Transverse colon (tissue), 4 donors: ENCODE measurements around the gene CADPS. TPM values are rescaled to one million over a fixed set of nuclear protein-coding genes. Genes with fewer than 3 reads are reported as not detected.

Source experiments
- DNase-seq: peaks from one replicate; pipeline ENCODE4 v3.0.0-alpha.2; 2019
- H3K27ac ChIP-seq, 4 donors: fragments of 200-600 bp; sonication (generic); 2 replicates each; pipeline ENCODE4 v1.5.1; 2016 to 2018; ENCODE audit warnings: inconsistent platforms in 4 of 4
- H3K27me3 ChIP-seq: fragments of 200-600 bp; sonication (generic); 2 replicates; pipeline ENCODE4 v1.5.1; 2017; ENCODE audit warnings: inconsistent platforms
- H3K36me3 ChIP-seq, 4 donors: fragments of 200-600 bp; sonication (generic); 2 replicates each; pipeline ENCODE4 v1.5.1; 2017 to 2019; ENCODE audit warnings: inconsistent platforms in 4 of 4
- H3K4me1 ChIP-seq, 4 donors: fragments of 200-600 bp; sonication (generic); 2 replicates each; pipeline ENCODE4 v1.5.1; 2017 to 2020; ENCODE audit warnings: inconsistent platforms in 4 of 4
- H3K4me3 ChIP-seq, 4 donors: fragments of 200-600 bp; sonication (generic); 1 replicate in 1 of 4; 2 replicates in 3 of 4; pipeline versions ENCODE4 v1.5.1 to v1.6.1; 2017 to 2019; ENCODE audit warnings: inconsistent platforms in 4 of 4
- H3K9me3 ChIP-seq, 2 donors: fragments of 200-600 bp; sonication (generic); 2 replicates each; pipeline ENCODE4 v1.5.1; 2017 to 2019; ENCODE audit warnings: inconsistent platforms in 2 of 2
- CTCF ChIP-seq, 5 experiments: fragments of 200-600 bp in 3 of 5; fragments of 450-650 bp in 2 of 5; sonication (generic) in 3 of 5; IDR thresholded peaks; 1 replicate in 2 of 5; 2 replicates in 3 of 5; pipeline ENCODE4 v1.5.1; 2016 to 2017; ENCODE audit warnings: antibody characterized with exemption in 5 of 5, inconsistent platforms in 3 of 5, mild to moderate bottlenecking in 2 of 5, moderate library complexity in 1 of 5
- EP300 ChIP-seq: sonication (generic); formaldehyde crosslinking; IDR thresholded peaks from one replicate; pipeline ENCODE4 v1.6.1; 2017; ENCODE audit warnings: antibody characterized with exemption, low read depth
- POLR2A ChIP-seq: fragments of 450-650 bp; IDR thresholded peaks from one replicate; pipeline ENCODE4 v1.6.1; 2016; ENCODE audit warnings: antibody characterized with exemption, mild to moderate bottlenecking, moderate library complexity
- POLR2AphosphoS5 ChIP-seq, 3 donors: sonication (generic); formaldehyde crosslinking; IDR thresholded peaks; one replicate each; pipeline ENCODE4 v1.6.1; 2016; ENCODE audit warnings: antibody characterized with exemption in 3 of 3
- WGBS, 2 donors: methylation state at CpG; one replicate each; pipeline ENCODE4 v1.1.5; 2018; ENCODE audit warnings: low coverage in 1 of 2; 5-methylcytosine and 5-hydroxymethylcytosine counted together
- in situ Hi-C, 4 donors: fragments of 200-750 bp; cut with MboI; loops; one replicate each; pipeline versions ENCODE4 v1.15.0 to v1.15.1; 2017; ENCODE audit warnings: low sequenced_read_pairs in 3 of 4, low pct_ligation_motif_present in 1 of 4, low pct_unique_long_range_greater_than_20kb in 1 of 4
- intact Hi-C: fragments of 100-400 bp; cut with DNase I; formaldehyde crosslinking; loops from one replicate; pipeline ENCODE4 v1.15.1; 2023; ENCODE audit warnings: low total_unique reads
- total RNA-seq, 4 donors: library from RNA; depleted of rRNA; stranded (reverse); fragments of >200 nt; gene quantifications; one replicate each; pipeline ENCODE4 v1.1.0, GENCODE V29; 2016

The CADPS gene
- total RNA-seq, 4 donors from 2014 or later = 1.9 to 22.7 (median 8.9) TPM

DNA sequence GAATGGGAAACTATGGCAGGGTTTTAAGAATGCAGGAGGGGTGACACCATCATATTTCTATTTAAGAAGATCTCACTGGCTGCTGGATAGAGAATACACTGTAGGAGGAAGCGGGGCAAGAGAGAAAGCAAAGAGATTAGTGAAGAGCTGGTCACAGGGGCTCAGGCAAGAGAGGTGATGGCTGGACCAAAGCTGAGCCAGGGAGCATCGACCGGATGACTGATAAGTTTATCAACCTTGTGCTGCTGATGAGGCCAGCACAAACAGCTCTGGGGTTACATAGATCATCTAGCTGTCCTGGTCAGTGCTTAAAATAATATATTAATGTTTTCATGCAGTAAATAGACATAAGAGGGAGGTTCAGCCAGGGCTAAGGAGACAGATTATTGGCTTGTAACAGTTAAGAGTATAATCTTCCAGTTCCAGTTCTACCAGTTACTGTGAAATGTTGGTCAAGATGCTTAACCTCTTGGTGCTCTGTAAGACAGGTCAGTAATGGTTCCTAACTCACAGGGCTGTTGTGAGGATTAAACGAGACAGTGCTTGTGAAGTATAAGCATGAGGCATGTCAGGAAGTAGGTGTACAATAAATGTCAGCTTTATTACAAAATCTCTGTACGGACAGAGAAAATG is 300.8 kb downstream of the CADPS start:
- H3K4me1 ChIP-seq = no peaks in the 10 kb centered on the region
- H3K36me3 ChIP-seq = no peaks in the 10 kb centered on the region
- intact Hi-C loops (no loop called here), in situ Hi-C loops (loop anchor here in 1 of 4 donors (25.0 kb wide), 2 partner anchors 237 to 362 kb away; no protein-coding TSS in a partner anchor)
- WGBS, 2 donors = 63 to 69% methylated on average over 5 of the region's 5 CpGs
- TF ChIP-seq EP300 (no peak), CTCF (IDR thresholded peaks at IDR 0.05) (no peak), POLR2AphosphoS5 (IDR thresholded peaks at IDR 0.05) (no peak), POLR2A (no peak)
- no peak for DNase-seq
- H3K27me3 ChIP-seq = no peaks in the 10 kb centered on the region
- no peak overlapping the region for H3K4me3 ChIP-seq
- no peak overlapping the region for H3K27ac ChIP-seq
- H3K9me3 ChIP-seq = no peaks in the 10 kb centered on the region

DNA sequence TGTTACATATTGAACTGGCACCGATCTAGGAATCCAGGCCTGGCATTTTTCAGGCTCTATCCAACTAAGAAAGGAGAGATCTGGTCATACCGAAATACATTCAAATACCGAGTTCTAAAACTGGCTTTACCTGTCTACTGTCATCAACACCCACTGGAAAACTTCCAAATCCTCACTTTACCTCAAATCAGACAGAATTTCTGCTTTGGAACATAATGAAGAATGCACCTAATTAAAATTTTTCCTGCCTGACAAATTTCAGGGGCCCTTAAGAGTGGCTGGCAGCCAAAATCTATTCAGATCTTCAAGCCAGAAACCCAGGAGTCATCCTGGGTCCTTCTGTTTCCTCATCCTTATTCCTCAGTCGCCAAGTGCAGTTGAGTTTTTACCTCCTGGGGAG is 303.3 kb downstream of the CADPS start:
- WGBS, 2 donors = 90 to 94% methylated on average over 2 to 4 of the region's 4 CpGs
- H3K27me3 ChIP-seq = no peaks in the 10 kb centered on the region
- no peaks in the 10 kb centered on the region for H3K36me3 ChIP-seq
- H3K4me1 ChIP-seq = no peaks in the 10 kb centered on the region
- DNase-seq = no peak
- in situ Hi-C loops (loop anchor here in 1 of 4 donors (25.0 kb wide), 2 partner anchors 235 to 360 kb away; no protein-coding TSS in a partner anchor), intact Hi-C loops (no loop called here)
- H3K9me3 ChIP-seq = no peaks in the 10 kb centered on the region
- no peak overlapping the region for H3K27ac ChIP-seq
- H3K4me3 ChIP-seq = no peak overlapping the region
- TF ChIP-seq EP300 (no peak), POLR2AphosphoS5 (IDR thresholded peaks at IDR 0.05) (no peak), CTCF (IDR thresholded peaks at IDR 0.05) (no peak), POLR2A (no peak)

GRCh38 chr3:62570888-62571287 is 304.3 kb downstream of the CADPS start:
- WGBS, 2 donors = 55 to 58% methylated on average over 6 of the region's 6 CpGs
- in situ Hi-C loops (loop anchor here in 1 of 4 donors (25.0 kb wide), 2 partner anchors 234 to 359 kb away; no protein-coding TSS in a partner anchor), intact Hi-C loops (no loop called here)
- H3K27ac ChIP-seq = no peak overlapping the region
- no peaks in the 10 kb centered on the region for H3K36me3 ChIP-seq
- no peaks in the 10 kb centered on the region for H3K9me3 ChIP-seq
- no peaks in the 10 kb centered on the region for H3K27me3 ChIP-seq
- H3K4me1 ChIP-seq = no peaks in the 10 kb centered on the region
- no peak for DNase-seq
- H3K4me3 ChIP-seq = no peak overlapping the region
- TF ChIP-seq POLR2AphosphoS5 (IDR thresholded peaks at IDR 0.05) = no peak
- TF ChIP-seq POLR2A = no peak
- TF ChIP-seq CTCF (IDR thresholded peaks at IDR 0.05) = no peak
- no peak for TF ChIP-seq EP300

DNA sequence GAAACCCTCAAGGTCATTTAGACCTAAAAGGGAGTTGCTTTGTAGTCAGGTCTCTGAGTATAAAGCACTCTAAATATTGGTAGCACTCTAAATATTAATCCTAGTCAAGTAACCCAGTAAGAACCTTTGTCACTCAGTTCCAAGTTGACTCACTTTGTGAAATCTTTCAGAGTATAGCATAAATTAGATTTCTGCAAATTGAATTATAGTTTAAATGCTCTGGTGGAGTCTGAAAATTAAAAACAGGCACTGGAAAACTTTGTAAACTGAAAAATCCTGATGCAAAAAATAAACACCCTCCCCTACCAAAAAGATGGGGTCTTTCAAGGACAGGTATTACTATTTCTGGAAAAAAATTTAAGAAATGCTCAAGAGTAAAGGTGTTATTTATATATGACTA is 305.6 kb downstream of the CADPS start:
- in situ Hi-C loops = loop anchor here in 2 of 4 donors (10.0 to 25.0 kb wide), 3 partner anchors 232 to 365 kb away; no protein-coding TSS in a partner anchor
- no peaks in the 10 kb centered on the region for H3K36me3 ChIP-seq
- intact Hi-C loops = no loop called here
- H3K4me1 ChIP-seq = no peaks in the 10 kb centered on the region
- H3K9me3 ChIP-seq = no peaks in the 10 kb centered on the region
- H3K27ac ChIP-seq = no peak overlapping the region
- no peaks in the 10 kb centered on the region for H3K27me3 ChIP-seq
- H3K4me3 ChIP-seq = no peak overlapping the region
- TF ChIP-seq CTCF (IDR thresholded peaks at IDR 0.05) (no peak), POLR2AphosphoS5 (IDR thresholded peaks at IDR 0.05) (no peak), POLR2A (no peak), EP300 (no peak)
- DNase-seq = no peak
